K562 (cell line): Measurements from ENCODE around the gene CYB5D1. TPM values are rescaled to one million over a fixed set of nuclear protein-coding genes. Genes with fewer than 3 reads are reported as not detected.

Source experiments
- CBFA2T3 ChIP-seq: fragments of 450-650 bp; IDR thresholded peaks from 2 replicates; pipeline ENCODE4 v1.6.1; 2017
- CBX1 ChIP-seq: sonication (generic); IDR thresholded peaks from 2 replicates; pipeline ENCODE4 v1.6.1; 2016; ENCODE audit warnings: antibody characterized with exemption, low read depth, mild to moderate bottlenecking
- CCNT2 ChIP-seq: IDR thresholded peaks from 2 replicates; pipeline ENCODE4 v1.6.1; 2011; ENCODE audit warnings: borderline replicate concordance, low read depth, mild to moderate bottlenecking, moderate library complexity, mixed read lengths, low read length; ENCODE audit not compliant: insufficient read length; ENCODE audit errors: extremely low read depth
- CXXC5 ChIP-seq: fragments of 250-450 bp; sonication (Bioruptor Pico); IDR thresholded peaks from 2 replicates; pipeline ENCODE4 v1.8.0; 2022; ENCODE audit warnings: inconsistent platforms, mild to moderate bottlenecking, moderate library complexity
- FOXA3 ChIP-seq, 2 experiments: fragments of 450-650 bp in 1 of 2; sonication (generic) in 1 of 2; formaldehyde crosslinking; IDR thresholded peaks in 1 of 2; conservative IDR thresholded peaks in 1 of 2; 2 replicates each; pipeline versions ENCODE4 v1.4.0 to v1.8.0; 2020 to 2022; ENCODE audit warnings: mild to moderate bottlenecking in 2 of 2, missing genetic modification reagents in 1 of 2
- GABPB1 ChIP-seq: sonication (generic); formaldehyde crosslinking; IDR thresholded peaks from 2 replicates; pipeline ENCODE4 v1.8.0; 2022; ENCODE audit warnings: mild to moderate bottlenecking, missing genetic modification reagents
- HDAC3 ChIP-seq: fragments of 450-650 bp; IDR thresholded peaks from 2 replicates; pipeline ENCODE4 v1.6.1; 2018; ENCODE audit warnings: borderline replicate concordance, mild to moderate bottlenecking, moderate library complexity; ENCODE audit not compliant: partially characterized antibody
- HMGN3 ChIP-seq: IDR thresholded peaks from 2 replicates; pipeline ENCODE4 v1.6.1; 2011; ENCODE audit warnings: borderline replicate concordance, low read depth, mild to moderate bottlenecking, mixed read lengths, low read length; ENCODE audit not compliant: insufficient read length; ENCODE audit errors: extremely low read depth
- MAFF ChIP-seq: IDR thresholded peaks from 2 replicates; pipeline ENCODE4 v1.6.1; 2012; ENCODE audit warnings: low read length, improper control_type of control experiment
- MECOM ChIP-seq: fragments of 250-450 bp; sonication (Bioruptor Pico); IDR thresholded peaks from 2 replicates; pipeline ENCODE4 v1.8.0; 2022; ENCODE audit warnings: inconsistent platforms
- MTA1 ChIP-seq: fragments of 450-650 bp; IDR thresholded peaks from 2 replicates; pipeline ENCODE4 v1.6.1; 2017; ENCODE audit warnings: borderline replicate concordance
- NFYB ChIP-seq: IDR thresholded peaks from 2 replicates; pipeline ENCODE4 v1.6.1; 2011; ENCODE audit warnings: mild to moderate bottlenecking, moderate library complexity; ENCODE audit not compliant: insufficient read length; ENCODE audit errors: extremely low read depth
- POLR2AphosphoS2 ChIP-seq: IDR thresholded peaks from 2 replicates; pipeline ENCODE4 v1.6.1; 2012; ENCODE audit warnings: low read length, improper control_type of control experiment
- POLR2G ChIP-seq: fragments of 200-400 bp; formaldehyde crosslinking; IDR thresholded peaks from 2 replicates; pipeline ENCODE4 v1.6.1; 2017; ENCODE audit warnings: low read depth, mild to moderate bottlenecking, antibody characterized with exemption, low read length, moderate library complexity
- PTRF ChIP-seq: fragments of 450-650 bp; IDR thresholded peaks from 2 replicates; pipeline ENCODE4 v1.6.1; 2016; ENCODE audit warnings: mild to moderate bottlenecking, missing genetic modification characterization, missing compliant biosample characterization
- RBM25 ChIP-seq: fragments of 200-400 bp; formaldehyde crosslinking; IDR thresholded peaks from 2 replicates; pipeline ENCODE4 v1.6.1; 2018; ENCODE audit warnings: low read length, low read depth, moderate library complexity; ENCODE audit not compliant: severe bottlenecking
- RUNX1 ChIP-seq: sonication (generic); IDR thresholded peaks from 2 replicates; pipeline ENCODE4 v1.6.1; 2016; ENCODE audit warnings: antibody characterized with exemption, low read depth
- SRF ChIP-seq, 2 experiments: fragments of 250-450, 450-650 bp in 1 of 2; sonication (Bioruptor Pico) in 1 of 2; sonication (generic) in 1 of 2; formaldehyde crosslinking; IDR thresholded peaks; 2 replicates each; pipeline versions ENCODE4 v1.5.0 to v1.5.1; 2020 to 2022; ENCODE audit warnings: mild to moderate bottlenecking in 1 of 2, missing genetic modification reagents in 1 of 2
- TCFL5 ChIP-seq: fragments of 250-450 bp; sonication (Bioruptor Pico); conservative IDR thresholded peaks from 2 replicates; pipeline ENCODE4 v1.6.1; 2021; ENCODE audit warnings: mild to moderate bottlenecking, moderate library complexity, matching md5 sums
- ZC3H4 ChIP-seq: sonication (generic); formaldehyde crosslinking; IDR thresholded peaks from 2 replicates; pipeline ENCODE4 v1.9.0; 2021; ENCODE audit warnings: missing genetic modification reagents, borderline replicate concordance
- ZFPM2 ChIP-seq: fragments of 250-450 bp; sonication (Bioruptor Pico); IDR thresholded peaks from 2 replicates; pipeline ENCODE4 v1.5.1; 2022; ENCODE audit warnings: mild to moderate bottlenecking
- ZKSCAN1 ChIP-seq: fragments of 150-350 bp; IDR thresholded peaks from 2 replicates; pipeline ENCODE4 v1.6.1; 2016; ENCODE audit warnings: low read depth, low read length
- ZNF12 ChIP-seq: sonication (generic); formaldehyde crosslinking; IDR thresholded peaks from 2 replicates; pipeline ENCODE4 v1.4.0; 2020; ENCODE audit warnings: mild to moderate bottlenecking, missing genetic modification reagents
- polyA plus RNA-seq, 8 experiments: library from polyadenylated mRNA; depleted of rRNA in 4 of 8; stranded (reverse) in 5 of 8; unstranded in 3 of 8; fragments of >200 nt; fragmentation: Nextera tagmentation in 2 of 8; fragmentation: Illumina TruSeq in 1 of 8; extraction: Ambion mirVana in 2 of 8; extraction: Trizol in 1 of 8; gene quantifications; 2 replicates each; pipeline versions ENCODE4 v1.2.1 to v1.2.3, GENCODE V29; 2011 to 2014; ENCODE audit warnings: inconsistent platforms in 1 of 8, missing spikeins in 1 of 8
- total RNA-seq, 7 experiments: library from RNA; depleted of rRNA in 6 of 7; stranded (reverse); fragments of >200 nt in 6 of 7; fragmentation: Illumina TruSeq in 2 of 7; extraction: Trizol in 2 of 7; gene quantifications; 2 replicates each; pipeline versions ENCODE4 v1.2.1 to v1.2.3, GENCODE V29; 2011 to 2021; ENCODE audit warnings: low replicate concordance in 1 of 7
- TF ChIP-seq, protein P1 (sequence below): conservative IDR thresholded peaks from 2 replicates; pipeline ENCODE4 v1.6.1; 2011; ENCODE audit warnings: low read depth, mild to moderate bottlenecking, low read length; ENCODE audit not compliant: control insufficient read depth
- TF ChIP-seq, protein P2 (sequence below): sonication (generic); formaldehyde crosslinking; IDR thresholded peaks from 2 replicates; pipeline ENCODE4 v1.8.1; 2023; ENCODE audit warnings: mild to moderate bottlenecking, missing genetic modification reagents

The CYB5D1 gene
- total and polyA plus RNA-seq, 9 of the 15 experiments (the other 6 are each of a cell fraction or from before 2014, with no cell fraction given): 2.4 to 7.9 (median 5.7) TPM

DNA sequence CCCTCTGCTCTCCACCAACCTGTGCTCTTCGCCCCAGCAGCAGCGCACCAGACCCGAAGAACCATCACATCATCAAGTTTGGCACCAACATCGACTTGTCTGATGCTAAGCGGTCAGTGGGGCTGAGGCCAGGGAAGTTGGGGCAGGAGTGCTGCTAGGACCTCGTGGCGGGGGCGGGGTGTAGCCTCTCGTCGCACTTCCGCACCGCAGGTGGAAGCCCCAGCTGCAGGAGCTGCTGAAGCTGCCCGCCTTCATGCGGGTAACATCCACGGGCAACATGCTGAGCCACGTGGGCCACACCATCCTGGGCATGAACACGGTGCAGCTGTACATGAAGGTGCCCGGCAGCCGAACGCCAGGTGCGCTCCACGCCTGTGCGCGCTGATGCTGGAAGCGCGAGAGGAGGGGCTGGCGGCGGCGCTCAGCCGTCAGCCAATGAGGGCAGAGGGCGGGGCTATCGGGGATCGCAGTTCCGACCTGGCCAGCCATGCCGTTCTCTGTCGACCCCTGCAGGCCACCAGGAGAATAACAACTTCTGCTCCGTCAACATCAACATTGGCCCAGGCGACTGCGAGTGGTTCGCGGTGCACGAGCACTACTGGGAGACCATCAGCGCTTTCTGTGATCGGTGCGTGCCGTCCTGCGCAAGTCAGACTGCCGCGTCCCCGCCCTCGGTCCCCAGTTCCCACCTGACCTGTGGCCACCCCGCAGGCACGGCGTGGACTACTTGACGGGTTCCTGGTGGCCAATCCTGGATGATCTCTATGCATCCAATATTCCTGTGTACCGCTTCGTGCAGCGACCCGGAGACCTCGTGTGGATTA is 6.2 kb upstream of the CYB5D1 start (continued):
- TF ChIP-seq, protein P1, sequence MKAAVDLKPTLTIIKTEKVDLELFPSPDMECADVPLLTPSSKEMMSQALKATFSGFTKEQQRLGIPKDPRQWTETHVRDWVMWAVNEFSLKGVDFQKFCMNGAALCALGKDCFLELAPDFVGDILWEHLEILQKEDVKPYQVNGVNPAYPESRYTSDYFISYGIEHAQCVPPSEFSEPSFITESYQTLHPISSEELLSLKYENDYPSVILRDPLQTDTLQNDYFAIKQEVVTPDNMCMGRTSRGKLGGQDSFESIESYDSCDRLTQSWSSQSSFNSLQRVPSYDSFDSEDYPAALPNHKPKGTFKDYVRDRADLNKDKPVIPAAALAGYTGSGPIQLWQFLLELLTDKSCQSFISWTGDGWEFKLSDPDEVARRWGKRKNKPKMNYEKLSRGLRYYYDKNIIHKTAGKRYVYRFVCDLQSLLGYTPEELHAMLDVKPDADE: no peak
- no peak; the same call in 1 of the 2 replicates for TF ChIP-seq GABPB1 (CRISPR knock-in tag)
- TF ChIP-seq MAFF: no peak
- no peak for TF ChIP-seq ZFPM2
- TF ChIP-seq POLR2AphosphoS2: peak; percentile 46; the same call in 1 of the 2 replicates
- TF ChIP-seq ZKSCAN1: 0 out of 2 replicates have a peak, but pooled peaks have one; percentile 18
- TF ChIP-seq TCFL5 (CRISPR knock-in tag): no peak
- no peak for TF ChIP-seq HDAC3
- TF ChIP-seq RBM25: peak; percentile 54
- TF ChIP-seq HMGN3: peak; percentile 33
- TF ChIP-seq, protein P2, sequence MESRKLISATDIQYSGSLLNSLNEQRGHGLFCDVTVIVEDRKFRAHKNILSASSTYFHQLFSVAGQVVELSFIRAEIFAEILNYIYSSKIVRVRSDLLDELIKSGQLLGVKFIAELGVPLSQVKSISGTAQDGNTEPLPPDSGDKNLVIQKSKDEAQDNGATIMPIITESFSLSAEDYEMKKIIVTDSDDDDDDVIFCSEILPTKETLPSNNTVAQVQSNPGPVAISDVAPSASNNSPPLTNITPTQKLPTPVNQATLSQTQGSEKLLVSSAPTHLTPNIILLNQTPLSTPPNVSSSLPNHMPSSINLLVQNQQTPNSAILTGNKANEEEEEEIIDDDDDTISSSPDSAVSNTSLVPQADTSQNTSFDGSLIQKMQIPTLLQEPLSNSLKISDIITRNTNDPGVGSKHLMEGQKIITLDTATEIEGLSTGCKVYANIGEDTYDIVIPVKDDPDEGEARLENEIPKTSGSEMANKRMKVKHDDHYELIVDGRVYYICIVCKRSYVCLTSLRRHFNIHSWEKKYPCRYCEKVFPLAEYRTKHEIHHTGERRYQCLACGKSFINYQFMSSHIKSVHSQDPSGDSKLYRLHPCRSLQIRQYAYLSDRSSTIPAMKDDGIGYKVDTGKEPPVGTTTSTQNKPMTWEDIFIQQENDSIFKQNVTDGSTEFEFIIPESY (CRISPR knock-in tag): peak; percentile 100
- TF ChIP-seq ZC3H4 (CRISPR knock-in tag): no peak
- TF ChIP-seq CXXC5 (CRISPR knock-in tag): 0 out of 2 replicates have a peak, but pooled peaks have one; percentile 31
- peak; percentile 70; the same call in 1 of the 2 replicates for TF ChIP-seq CBX1
- TF ChIP-seq ZNF12 (CRISPR knock-in tag): no peak
- TF ChIP-seq MTA1: no peak
- TF ChIP-seq POLR2G: peak; percentile 66
- no peak for TF ChIP-seq MECOM (CRISPR knock-in tag)
- no peak for TF ChIP-seq SRF (CRISPR knock-in tag; IDR thresholded peaks at IDR 0.05)
- peak; percentile 69 for TF ChIP-seq NFYB
- TF ChIP-seq CBFA2T3: no peak
- TF ChIP-seq CCNT2: peak; percentile 43
- TF ChIP-seq PTRF (tag): no peak
- no peak for TF ChIP-seq FOXA3 (CRISPR knock-in tag; conservative IDR thresholded peaks at IDR 0.05 in 1 of 2, IDR thresholded peaks at IDR 0.05 in 1 of 2)
- TF ChIP-seq RUNX1: no peak
